ENCODE data around the gene MAP4K4.

The MAP4K4 gene

DNA sequence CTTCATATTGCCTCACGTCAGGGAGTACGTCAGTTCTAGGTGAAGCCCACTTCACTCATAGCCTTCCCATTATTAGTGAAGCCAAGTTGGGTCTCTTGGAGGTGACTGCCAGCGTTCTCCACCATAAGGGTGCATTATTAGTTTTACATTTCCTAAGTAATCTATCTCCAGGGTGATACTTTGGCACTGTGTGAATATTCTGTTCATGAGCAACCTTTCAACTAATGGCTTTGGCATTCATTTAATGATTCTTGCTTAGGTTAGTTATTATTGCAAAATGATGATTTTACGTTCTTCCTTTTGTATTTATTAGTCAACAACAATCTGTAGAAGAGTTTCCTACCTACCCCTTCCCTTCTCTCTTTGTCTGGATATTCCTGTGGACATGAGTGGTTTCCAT is 97.5 kb downstream of the MAP4K4 start:
- TF ChIP-seq, protein P1, sequence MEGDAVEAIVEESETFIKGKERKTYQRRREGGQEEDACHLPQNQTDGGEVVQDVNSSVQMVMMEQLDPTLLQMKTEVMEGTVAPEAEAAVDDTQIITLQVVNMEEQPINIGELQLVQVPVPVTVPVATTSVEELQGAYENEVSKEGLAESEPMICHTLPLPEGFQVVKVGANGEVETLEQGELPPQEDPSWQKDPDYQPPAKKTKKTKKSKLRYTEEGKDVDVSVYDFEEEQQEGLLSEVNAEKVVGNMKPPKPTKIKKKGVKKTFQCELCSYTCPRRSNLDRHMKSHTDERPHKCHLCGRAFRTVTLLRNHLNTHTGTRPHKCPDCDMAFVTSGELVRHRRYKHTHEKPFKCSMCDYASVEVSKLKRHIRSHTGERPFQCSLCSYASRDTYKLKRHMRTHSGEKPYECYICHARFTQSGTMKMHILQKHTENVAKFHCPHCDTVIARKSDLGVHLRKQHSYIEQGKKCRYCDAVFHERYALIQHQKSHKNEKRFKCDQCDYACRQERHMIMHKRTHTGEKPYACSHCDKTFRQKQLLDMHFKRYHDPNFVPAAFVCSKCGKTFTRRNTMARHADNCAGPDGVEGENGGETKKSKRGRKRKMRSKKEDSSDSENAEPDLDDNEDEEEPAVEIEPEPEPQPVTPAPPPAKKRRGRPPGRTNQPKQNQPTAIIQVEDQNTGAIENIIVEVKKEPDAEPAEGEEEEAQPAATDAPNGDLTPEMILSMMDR (IDR thresholded peaks at IDR 0.05) = no peak
- peaks cover 20% of the 10 kb centered on the region for H3K36me3 ChIP-seq
- no peaks in the 10 kb centered on the region for H3K9me3 ChIP-seq
- no peak overlapping the region for H3K4me3 ChIP-seq (ENCODE audit: low read depth in 1 of 2, low read length in 1 of 2)
- no peaks in the 10 kb centered on the region for H3K27me3 ChIP-seq
- H3K4me1 ChIP-seq (ENCODE audit: control insufficient read depth in 1 of 2, insufficient read depth in 1 of 2, low read depth in 1 of 2, low read length in 1 of 2) = no peaks in the 10 kb centered on the region
- H3K27ac ChIP-seq = no peak overlapping the region

DNA sequence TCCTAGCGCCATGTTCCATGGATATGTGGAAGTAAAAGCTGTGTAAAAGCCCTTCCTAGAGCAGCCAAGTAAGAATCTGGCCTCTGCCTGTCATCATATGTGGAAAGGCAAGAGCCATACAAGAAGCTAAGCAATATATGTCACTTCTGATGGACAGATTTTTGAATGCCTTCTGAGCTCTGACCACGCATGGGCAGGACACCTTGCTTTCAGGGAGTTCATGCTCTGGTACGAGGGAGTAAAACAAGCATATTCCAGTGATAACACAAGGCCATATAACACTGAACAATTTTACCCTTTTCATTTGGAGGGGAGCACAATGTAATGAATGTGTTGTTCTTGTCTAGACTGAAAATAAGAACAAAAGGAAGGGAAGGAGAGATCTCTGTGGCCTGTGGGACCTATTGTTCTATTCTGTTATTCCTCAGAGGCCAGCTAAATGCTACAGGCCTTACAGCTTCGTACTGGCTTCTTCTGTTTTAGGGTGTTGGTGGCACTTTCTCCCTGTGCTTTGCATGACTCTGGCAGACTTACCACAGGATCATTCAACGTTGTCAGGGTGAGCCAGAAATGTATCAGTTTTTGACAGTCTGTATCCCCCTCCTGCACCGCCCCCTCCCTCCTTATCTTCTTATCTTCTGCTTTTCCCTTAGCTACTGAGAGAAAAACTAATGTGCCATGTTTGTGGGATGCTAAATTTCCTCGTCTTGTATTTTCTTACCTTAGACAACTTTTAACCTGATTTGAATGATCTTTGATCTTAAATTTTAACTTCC is 99.5 kb downstream of the MAP4K4 start:
- Histone ChIP-seq H3K36me3 (peaks cover 3% of the 10 kb centered on the region), H3K27ac (peak overlapping the region; percentile 26), H3K9me3 (no peaks in the 10 kb centered on the region), H3K27me3 (no peaks in the 10 kb centered on the region), H3K4me3 (ENCODE audit: low read depth in 1 of 2, low read length in 1 of 2) (no peak overlapping the region), H3K4me1 (ENCODE audit: control insufficient read depth in 1 of 2, insufficient read depth in 1 of 2, low read depth in 1 of 2, low read length in 1 of 2) (no peaks in the 10 kb centered on the region)
- TF ChIP-seq, protein P1 (IDR thresholded peaks at IDR 0.05) = no peak

DNA sequence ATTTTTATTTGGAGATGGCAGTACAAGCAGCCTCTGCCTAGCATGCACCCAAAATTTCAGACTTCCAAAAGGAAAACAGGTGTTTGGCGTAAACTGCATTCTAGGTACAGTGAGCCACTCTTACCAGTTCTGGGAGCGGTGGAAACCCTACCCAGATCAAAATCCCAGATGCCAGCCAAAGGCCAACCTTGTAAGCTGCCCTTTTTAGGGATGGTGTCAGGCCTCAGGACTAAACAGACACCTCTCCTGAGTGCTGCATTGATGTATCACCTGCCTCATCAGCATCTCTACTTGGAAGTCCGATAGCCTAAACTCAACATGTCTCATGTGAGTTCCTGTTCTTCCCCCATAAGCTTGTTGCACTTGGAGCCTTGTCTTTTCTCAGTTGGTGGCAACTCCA is 104.0 kb downstream of the MAP4K4 start:
- H3K27ac ChIP-seq = no peak overlapping the region
- peaks cover 5% of the 10 kb centered on the region for H3K36me3 ChIP-seq
- peaks cover 0 to 7% of the 10 kb centered on the region in 2 experiments for H3K4me1 ChIP-seq (ENCODE audit: control insufficient read depth in 1 of 2, insufficient read depth in 1 of 2, low read depth in 1 of 2, low read length in 1 of 2)
- TF ChIP-seq, protein P1 (IDR thresholded peaks at IDR 0.05) = no peak
- no peaks in the 10 kb centered on the region for H3K9me3 ChIP-seq
- no peak overlapping the region for H3K4me3 ChIP-seq (ENCODE audit: low read depth in 1 of 2, low read length in 1 of 2)
- no peaks in the 10 kb centered on the region for H3K27me3 ChIP-seq

DNA sequence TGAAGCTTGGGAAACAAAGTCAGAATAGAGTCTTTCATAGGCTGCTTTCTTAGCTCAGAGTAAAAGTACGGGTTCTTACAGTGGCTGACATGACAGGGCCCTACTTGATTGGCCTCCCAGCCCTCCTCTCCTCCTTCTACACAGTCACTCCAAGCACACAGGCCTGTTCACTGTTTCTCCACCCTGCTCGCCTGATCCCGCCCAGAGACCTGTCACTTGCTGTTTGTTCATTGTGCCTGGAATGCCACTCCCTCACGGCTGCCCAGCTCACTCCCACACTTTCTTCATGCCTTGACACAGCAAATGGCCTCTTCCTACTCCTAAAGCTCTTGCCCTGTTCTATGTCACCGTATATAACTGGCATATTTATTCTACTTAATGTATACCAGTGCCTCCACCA is 104.8 kb downstream of the MAP4K4 start:
- Histone ChIP-seq H3K36me3 (peaks cover 5% of the 10 kb centered on the region), H3K4me3 (ENCODE audit: low read depth in 1 of 2, low read length in 1 of 2) (no peak overlapping the region), H3K27ac (no peak overlapping the region), H3K4me1 (ENCODE audit: control insufficient read depth in 1 of 2, insufficient read depth in 1 of 2, low read depth in 1 of 2, low read length in 1 of 2) (peaks cover 0 to 11% of the 10 kb centered on the region in 2 experiments), H3K27me3 (no peaks in the 10 kb centered on the region), H3K9me3 (no peaks in the 10 kb centered on the region)
- TF ChIP-seq, protein P1 (IDR thresholded peaks at IDR 0.05) = no peak

DNA sequence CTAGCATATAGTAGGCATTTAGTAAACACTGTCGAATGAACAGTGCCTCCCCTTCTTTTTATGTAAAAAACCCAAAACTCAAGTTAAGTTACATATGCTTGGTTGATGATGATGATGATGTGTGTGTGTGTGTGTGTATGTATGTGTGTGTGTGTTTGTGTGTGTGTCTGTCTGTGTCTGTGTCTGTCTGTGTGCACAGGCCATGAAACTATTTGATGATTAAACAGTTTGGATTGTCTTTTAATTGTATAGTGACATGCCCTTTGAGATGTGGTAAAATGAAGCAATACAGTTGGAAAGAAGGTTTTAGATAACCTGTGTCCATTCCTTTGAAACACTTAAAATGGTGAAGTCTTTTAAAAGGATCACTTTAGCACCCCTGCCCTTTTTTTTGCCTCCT is 105.6 kb downstream of the MAP4K4 start:
- Histone ChIP-seq H3K9me3 (no peaks in the 10 kb centered on the region), H3K27me3 (no peaks in the 10 kb centered on the region), H3K4me3 (ENCODE audit: low read depth in 1 of 2, low read length in 1 of 2) (no peak overlapping the region), H3K4me1 (ENCODE audit: control insufficient read depth in 1 of 2, insufficient read depth in 1 of 2, low read depth in 1 of 2, low read length in 1 of 2) (peaks cover 0 to 13% of the 10 kb centered on the region in 2 experiments), H3K36me3 (peaks cover 5% of the 10 kb centered on the region), H3K27ac (no peak overlapping the region)
- TF ChIP-seq, protein P1 (IDR thresholded peaks at IDR 0.05) = no peak

All from neutrophil (primary cell).